ENCODE data around the gene RPH3AL. TPM values are rescaled to one million over a fixed set of nuclear protein-coding genes. Genes with fewer than 3 reads are reported as not detected.

Gene RPH3AL
- total and polyA plus RNA-seq, 11 donors = 2.8 to 9.4 (median 6.3) TPM

DNA sequence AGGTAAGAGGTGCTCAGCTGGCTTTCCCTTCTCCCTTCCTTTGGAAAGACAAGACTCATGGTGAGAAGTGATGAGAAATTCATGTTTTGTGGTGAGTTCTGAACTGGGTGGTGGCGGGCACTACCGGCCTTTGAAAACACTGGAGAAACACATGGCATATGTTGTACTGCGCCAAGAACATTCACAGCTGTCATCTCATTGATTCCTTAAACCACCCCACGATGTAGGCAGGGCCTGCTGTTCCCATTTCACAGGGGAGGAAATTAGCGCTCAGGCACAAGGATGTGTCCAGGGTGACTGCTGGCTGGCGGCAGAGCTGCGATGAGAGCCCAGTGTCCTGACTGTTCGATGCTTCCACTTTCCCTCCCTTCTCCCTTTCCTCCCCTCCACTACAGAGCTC lies 169.6 kb downstream of the RPH3AL start:
- H3K4me3 ChIP-seq = no peak overlapping the region
- WGBS, 4 donors = 63 to 75% (median 68%) methylated on average over 8 of the region's 8 CpGs
- H3K9me3 ChIP-seq = no peaks in the 10 kb centered on the region
- DNase-seq = peak in 1 of 5 donors; percentile 2
- TF ChIP-seq POLR2A (IDR thresholded peaks at IDR 0.05) = no peak
- TF ChIP-seq, protein P1, sequence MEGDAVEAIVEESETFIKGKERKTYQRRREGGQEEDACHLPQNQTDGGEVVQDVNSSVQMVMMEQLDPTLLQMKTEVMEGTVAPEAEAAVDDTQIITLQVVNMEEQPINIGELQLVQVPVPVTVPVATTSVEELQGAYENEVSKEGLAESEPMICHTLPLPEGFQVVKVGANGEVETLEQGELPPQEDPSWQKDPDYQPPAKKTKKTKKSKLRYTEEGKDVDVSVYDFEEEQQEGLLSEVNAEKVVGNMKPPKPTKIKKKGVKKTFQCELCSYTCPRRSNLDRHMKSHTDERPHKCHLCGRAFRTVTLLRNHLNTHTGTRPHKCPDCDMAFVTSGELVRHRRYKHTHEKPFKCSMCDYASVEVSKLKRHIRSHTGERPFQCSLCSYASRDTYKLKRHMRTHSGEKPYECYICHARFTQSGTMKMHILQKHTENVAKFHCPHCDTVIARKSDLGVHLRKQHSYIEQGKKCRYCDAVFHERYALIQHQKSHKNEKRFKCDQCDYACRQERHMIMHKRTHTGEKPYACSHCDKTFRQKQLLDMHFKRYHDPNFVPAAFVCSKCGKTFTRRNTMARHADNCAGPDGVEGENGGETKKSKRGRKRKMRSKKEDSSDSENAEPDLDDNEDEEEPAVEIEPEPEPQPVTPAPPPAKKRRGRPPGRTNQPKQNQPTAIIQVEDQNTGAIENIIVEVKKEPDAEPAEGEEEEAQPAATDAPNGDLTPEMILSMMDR (IDR thresholded peaks at IDR 0.05) = no peak
- intact Hi-C loops (cut with DNase I) = loop anchor here in 3 of 10 donors (5.0 kb wide), 2 partner anchors 49 to 204 kb away; no protein-coding TSS in a partner anchor
- H3K4me1 ChIP-seq = peaks cover 0 to 37% (median 16%) of the 10 kb centered on the region in 12 donors
- no peak overlapping the region for H3K27ac ChIP-seq
- ATAC-seq = no peak
- H3K27me3 ChIP-seq = peaks cover 0 to 45% (median 25%) of the 10 kb centered on the region in 9 donors
- no peaks in the 10 kb centered on the region for H3K36me3 ChIP-seq

DNA sequence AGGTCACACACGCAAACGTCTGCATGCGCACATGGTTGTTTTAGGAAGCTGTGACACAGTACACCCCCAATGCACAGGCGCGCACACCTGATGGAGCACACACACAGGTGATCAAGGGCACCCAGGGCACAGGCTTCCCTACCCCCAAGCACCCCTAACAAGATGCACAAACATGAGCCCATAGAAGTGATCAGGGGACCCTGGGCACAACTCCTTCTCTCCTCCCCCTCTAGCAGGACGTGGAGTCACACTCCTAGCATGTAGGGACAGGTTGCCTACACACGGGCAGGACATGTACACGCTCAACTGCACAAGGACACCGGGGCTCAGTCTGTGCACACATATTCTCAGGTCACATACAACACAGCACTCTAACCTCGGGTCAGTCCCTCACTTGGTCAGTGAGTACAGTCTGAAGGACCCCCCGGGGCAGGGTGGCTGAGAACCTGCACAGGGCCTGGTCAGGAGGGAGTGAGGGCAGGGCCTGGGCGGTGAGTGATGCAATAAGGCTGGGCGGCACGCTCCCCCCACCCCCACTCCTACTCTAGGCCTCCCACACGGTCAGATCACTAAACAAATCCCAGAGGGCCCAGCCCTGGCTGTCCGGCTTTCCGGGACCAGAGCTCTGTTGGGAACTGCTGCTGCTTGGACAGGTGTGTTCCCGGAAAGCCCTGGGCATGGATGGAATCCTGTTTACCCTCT lies 170.4 kb downstream of the RPH3AL start:
- ATAC-seq (peak in 3 of 4 donors; percentile 13 to 58 (median 18)), DNase-seq (no peak)
- peak overlapping the region; percentile 20 to 75 (median 58) for H3K4me3 ChIP-seq
- intact Hi-C loops (cut with DNase I) = loop anchor here in 3 of 10 donors (5.0 kb wide), 2 partner anchors 50 to 205 kb away; no protein-coding TSS in a partner anchor
- peaks cover 0 to 45% (median 25%) of the 10 kb centered on the region in 9 donors for H3K27me3 ChIP-seq
- peaks cover 0 to 37% (median 16%) of the 10 kb centered on the region in 12 donors for H3K4me1 ChIP-seq
- WGBS, 4 donors = 39 to 51% (median 45%) methylated on average over 18 of the region's 18 CpGs
- peak overlapping the region in 6 of 12 donors; percentile 13 to 65 (median 37) for H3K27ac ChIP-seq
- H3K9me3 ChIP-seq = no peaks in the 10 kb centered on the region
- TF ChIP-seq POLR2A (IDR thresholded peaks at IDR 0.05) = no peak
- TF ChIP-seq, protein P1 (IDR thresholded peaks at IDR 0.05) = no peak
- no peaks in the 10 kb centered on the region for H3K36me3 ChIP-seq

DNA sequence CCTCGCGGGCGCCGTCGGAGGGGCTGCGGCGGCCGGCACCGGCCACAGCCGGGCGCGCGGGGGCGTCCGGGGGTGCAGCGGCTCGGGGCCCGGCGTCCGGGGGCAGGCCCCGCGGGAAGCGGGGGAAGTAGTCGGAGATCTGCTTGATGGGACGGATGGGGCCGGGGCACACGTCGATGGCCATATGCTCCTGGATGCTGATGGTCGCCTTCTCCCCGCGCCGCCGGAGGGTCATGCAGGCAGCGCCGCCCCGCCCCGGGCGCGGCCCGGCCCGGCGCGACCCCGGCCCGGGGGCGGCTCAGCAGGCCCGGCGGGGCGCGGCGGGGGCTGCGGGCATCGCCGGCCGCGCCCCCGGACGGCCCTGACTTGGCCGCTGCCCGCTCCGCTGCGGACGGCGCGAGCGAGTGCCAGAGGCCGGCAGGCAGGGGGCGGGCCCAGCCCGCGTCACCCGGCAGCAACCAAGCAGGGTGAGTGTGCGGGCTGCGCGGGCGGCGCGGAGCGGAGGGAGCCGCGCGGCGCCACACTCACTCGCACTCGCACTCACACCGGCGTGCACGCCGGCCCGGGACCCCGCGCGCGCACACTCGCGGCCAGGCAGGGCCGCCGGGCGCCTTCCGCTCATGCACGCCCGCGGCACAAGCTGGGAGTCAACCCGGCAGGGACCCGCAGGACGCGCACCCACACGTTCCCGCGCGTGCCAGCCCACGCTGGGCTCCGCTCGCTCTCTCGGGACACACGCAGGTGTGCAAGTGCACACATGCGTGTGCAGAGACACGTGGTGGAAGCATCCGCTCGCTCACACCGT lies 171.2 kb downstream of the RPH3AL start, which contains the start of gene DOC2B:
Gene DOC2B (minus strand): TSS at position 406 of the 805 bp plus-strand sequence. CDS start 171 bp downstream, at position 235.
- peak; percentile 52 to 80 (median 66) for DNase-seq
- peak; percentile 52 to 83 (median 74) for ATAC-seq
- H3K27me3 ChIP-seq = peaks cover 0 to 45% (median 25%) of the 10 kb centered on the region in 9 donors
- peak within 1 kb of the TSS; percentile 50 to 75 (median 64) for H3K4me3 ChIP-seq
- TF ChIP-seq, protein P1 (IDR thresholded peaks at IDR 0.05) = peak in 1 of 12 donors; percentile 15
- no peak for TF ChIP-seq POLR2A (IDR thresholded peaks at IDR 0.05)
- no peaks in the 10 kb centered on the region for H3K36me3 ChIP-seq
- peak within 1 kb of the TSS; percentile 57 to 92 (median 84) for H3K27ac ChIP-seq
- H3K9me3 ChIP-seq = no peaks in the 10 kb centered on the region
- peaks cover 0 to 37% (median 16%) of the 10 kb centered on the region in 12 donors for H3K4me1 ChIP-seq
- WGBS, 4 donors = 2 to 5% (median 4%) methylated on average over 27 to 120 of the region's 120 CpGs
- intact Hi-C loops (cut with DNase I) = loop anchor here in 3 of 10 donors (5.0 kb wide), 2 partner anchors 51 to 206 kb away; no protein-coding TSS in a partner anchor
